HG03342 (cell line): ENCODE measurements around the gene DUSP9.
"Not testable (repeated sequence)": the region's sequence is repeated elsewhere in the genome, so short reads cannot be mapped to it uniquely, and the experiment has no call there.

Source experiments
- ATAC-seq: cut with Tn5 transposase; IDR thresholded peaks from one replicate; pipeline ENCODE4 v1.9.1; 2021; ENCODE audit warnings: mild to moderate bottlenecking, moderate library complexity; ENCODE audit not compliant: unreplicated experiment

DUSP9 gene, protein sequence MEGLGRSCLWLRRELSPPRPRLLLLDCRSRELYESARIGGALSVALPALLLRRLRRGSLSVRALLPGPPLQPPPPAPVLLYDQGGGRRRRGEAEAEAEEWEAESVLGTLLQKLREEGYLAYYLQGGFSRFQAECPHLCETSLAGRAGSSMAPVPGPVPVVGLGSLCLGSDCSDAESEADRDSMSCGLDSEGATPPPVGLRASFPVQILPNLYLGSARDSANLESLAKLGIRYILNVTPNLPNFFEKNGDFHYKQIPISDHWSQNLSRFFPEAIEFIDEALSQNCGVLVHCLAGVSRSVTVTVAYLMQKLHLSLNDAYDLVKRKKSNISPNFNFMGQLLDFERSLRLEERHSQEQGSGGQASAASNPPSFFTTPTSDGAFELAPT

DNA sequence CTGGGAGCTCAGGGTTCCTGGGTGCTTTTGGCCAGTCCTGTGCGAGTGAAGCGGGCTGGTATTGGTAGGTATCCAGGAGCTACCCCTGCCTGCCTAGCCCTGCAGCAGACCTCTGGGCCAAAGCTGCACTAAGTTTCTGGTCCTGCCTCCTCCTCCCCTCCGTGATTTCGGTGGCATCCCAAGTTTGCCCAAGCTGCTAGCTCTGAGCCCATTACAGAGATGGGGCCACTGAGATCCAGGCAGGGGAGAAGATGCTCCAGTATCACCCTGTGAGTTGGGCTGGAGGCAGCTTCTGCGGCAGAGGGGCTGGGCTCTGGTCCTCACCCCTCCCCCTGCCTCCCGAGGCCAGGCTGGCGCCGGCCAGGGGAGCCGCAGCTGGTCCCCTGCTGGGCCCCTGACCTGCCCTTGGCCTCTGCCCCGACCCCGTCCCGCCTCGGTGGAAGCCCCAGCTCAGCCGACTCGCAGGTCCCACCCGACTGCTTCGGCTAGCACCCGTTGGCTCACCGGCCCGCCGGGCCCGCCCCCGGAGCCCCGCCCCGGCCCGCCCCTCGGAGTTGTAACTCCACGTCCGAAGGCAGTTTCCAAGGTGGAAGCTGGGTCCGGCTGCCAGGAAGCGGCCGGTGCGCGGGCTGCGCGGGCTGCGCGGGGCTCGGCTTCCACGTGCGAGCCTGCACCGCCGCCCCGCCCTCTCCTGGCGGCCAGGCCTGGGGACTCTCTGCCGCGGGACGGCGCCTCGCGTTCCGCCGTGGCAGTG is at the start of gene DUSP9:
Gene DUSP9, plus strand, starts transcription at position 584 of the 754 bp plus-strand sequence. CDS start 751 bp downstream, outside the sequence.
- no peak for ATAC-seq

DNA sequence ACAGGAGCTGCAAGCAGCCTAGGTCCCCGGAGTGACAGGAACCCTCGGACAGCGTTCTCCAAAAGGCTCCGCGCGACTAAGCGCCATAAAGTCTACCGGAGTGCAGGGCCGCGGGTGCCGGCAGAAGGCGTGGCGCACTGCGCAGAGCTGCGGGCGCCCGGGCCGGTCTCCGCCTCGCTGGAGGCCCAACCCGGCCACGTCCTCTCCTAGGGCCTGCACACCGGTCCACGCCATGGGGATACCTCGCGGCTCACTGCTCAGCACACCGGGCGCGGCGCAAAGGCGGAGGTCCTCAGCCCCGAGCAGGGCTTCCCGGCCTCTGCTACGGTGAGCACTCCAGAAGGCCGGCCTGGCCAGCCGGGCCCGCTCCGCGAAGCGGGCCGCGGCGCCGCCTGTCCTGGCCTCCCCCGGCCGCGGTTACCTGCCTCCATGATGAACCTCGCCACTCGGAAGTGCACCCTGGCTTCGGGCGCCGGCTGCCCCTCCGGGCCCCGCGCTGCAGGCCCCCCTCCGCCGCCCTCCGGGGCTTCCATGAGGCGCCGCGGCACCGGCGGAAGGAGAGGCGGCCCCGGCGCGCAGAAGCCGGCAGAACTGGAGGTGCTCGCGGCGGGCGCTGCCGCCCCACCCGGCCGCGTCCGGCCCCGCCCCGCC is 48.3 kb upstream of the DUSP9 start, which contains the start of gene CCNQ:
Gene CCNQ, minus strand, starts transcription at position 599 of the 651 bp plus-strand sequence. Its CDS starts 66 bp downstream, at position 533.
- peak; percentile 28 for ATAC-seq

DNA sequence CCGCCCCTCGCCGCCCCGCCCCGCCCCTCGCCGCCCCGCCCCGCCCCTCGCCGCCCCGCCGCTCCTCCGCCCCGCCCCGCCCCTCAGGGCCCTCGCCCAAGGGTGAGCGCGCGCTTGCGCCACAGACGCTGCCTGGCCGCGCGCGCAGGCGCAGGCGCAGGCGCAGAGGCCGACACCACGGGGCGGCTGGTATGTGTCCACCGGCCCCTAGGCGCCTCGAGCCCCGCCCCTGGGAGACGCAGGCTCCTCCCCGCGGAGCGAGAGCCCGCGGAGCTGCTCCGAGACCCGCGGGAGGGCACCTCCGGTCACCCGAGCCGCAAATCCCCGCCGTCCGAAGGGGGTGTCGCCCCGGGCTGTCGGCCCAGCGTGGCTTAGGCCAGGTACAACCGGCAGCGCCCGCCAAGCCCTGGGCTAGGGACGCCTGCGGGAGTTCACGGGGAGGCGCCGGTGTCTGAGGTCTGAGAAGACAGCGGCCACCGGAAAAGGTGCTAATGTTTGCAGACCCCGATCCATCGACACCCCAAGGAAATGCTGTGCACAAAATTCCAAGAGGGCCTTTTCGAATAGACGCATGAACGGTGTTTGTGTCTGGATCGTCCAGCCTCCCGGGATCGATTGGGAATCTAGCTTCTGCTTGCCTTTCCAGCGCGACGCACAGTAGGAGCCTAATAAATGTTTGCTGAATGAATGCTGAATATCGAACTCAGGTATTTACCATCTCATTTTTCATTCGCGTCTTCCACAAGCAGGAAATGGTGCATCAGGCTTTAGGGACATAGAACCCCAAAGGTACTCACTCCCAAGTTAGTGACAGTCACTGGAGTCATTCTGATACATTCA is 47.6 kb upstream of the DUSP9 start:
- ATAC-seq: peak; percentile 82

DNA sequence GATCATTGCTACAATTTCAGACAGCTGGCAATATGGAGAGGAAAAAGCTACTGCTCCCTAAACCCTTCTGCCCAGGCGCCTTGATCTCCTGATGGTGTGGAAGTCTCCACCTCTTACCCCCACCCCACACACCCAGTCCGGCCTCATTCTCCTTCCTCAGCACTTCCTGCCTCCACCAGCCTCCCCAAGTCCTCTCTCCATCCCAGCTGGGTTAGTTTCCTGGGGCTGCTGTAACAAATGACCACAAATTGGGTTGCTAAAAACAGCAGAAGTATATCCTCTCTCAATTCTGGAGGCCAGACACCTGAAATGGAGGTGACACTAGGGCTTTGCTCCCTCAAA is 47.0 kb upstream of the DUSP9 start:
- no peak for ATAC-seq

DNA sequence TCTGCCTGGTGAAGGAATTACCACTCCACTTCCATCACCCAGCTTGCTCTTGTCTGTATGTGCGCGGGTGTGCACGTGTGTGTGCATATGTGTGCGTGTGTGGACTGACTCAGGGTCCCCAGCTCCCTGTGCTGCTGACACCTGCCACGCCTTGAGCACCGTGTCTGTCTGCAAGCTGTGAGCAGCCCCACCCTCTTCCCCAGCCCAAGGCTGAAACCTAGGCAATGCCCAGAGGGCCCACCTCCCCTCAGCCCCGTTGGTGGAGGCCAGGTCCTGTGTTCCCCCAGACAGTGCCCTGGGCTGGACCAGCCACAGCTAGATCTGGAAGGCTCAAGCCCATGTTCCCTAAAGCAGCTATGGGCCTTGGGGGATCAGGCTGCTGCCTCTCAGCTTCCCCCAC is 46.1 kb upstream of the DUSP9 start:
- ATAC-seq: no peak

DNA sequence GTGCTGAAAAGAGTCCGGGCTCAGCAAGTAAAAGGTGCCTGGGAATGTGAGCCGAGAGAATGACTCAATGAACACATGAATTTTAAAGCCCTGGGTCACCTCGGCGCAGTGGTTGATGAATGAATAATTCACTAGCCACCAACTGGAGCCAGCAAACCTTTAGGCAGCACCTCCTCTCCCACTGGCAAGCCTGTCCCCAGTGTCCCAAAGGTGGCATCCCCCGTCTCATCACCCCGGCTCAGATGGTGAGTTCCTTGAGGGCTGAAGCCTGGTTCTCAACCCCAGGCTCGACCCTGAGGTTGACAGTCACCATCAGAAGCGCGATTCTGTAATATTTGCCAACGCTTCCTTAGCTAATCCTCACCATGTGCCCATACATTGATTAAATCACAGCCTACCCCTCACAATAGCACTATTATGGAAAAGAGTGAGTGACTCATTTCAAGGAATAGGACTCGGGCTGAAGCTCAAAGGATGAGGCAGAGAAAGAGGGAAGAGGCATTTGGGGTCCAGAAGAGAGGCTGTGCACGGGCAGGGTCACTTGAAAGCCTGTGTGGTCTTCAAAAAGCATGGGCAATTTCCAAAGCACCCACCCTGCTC is 45.4 kb upstream of the DUSP9 start:
- ATAC-seq: no peak

DNA sequence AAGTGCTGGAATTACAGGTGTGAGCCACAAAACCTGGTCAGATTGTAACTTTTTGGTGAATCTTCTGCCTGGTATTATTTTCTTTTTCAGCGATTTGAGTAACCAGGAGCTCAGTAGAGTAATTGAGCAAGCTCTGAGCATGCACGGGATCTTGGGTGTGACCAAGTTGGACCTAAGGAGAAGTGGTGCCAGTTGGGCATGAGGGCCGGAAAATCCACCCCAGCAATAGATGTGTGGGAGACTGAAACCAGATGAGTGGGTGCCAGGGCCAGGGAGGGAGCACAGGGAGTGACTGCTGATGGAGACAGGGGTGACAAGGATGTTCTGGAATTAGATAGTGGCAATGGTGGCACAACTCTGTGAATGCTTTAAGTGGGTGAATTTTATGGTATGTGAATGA is 44.4 kb upstream of the DUSP9 start:
- no peak for ATAC-seq

DNA sequence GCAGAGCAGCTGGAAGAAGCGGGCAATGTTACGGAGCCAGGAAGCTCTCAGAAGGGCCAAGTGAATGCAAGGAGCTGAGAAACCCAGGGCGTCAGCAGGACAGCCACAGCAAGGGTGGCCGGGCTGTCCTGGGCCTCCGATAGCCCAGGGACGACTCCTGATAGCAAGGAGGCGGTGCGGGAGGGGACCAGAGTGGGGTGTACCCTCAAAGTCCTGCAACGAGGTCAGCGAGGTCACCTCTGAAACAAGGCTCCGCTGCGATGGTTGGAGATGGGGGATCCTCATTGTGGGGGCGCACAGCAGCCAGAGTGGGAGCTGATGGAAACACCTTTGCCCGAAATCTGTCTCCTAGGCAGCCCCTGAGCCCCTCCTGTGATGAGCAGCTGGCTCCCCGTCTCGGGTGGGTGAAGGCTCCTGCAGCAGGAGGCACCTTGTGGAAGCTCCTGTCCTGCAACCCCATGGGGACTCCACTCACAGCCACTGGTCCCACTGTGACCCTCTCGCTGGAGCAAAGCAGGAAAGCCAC is 43.8 kb upstream of the DUSP9 start:
- no peak for ATAC-seq

DNA sequence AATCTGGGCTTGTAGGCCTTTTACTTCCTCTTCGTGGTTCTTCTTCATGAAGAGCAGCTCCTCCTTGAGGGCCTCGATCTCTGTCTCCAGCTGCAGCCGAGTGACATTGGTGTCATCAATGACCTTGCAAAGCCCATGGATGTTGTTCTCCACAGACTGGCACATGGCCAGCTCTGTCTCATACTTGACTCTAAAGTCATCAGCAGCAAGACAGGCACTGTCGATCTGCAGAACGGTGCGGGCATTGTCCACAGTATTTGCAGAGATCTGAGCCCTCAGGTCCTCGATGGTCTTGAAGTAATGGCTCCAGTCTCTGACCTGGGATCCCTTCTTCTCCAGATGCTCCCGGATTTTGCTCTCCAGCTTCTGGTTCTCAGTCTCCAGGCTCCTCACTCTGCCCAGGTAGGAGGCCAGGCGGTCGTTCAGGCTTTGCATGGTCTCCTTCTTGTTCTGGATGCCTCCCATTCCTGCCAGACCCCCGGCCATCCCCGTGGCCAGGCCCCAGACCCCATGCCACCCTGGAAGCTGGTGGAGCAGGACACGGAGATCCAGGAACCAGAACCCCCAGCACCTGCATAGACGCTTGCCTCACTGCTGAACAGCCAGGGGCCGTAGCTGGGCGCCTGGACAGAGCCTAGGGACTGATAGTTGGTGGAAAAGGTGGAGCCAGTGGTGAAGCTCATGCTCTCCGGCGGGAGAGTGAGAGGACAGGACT is 42.2 kb upstream of the DUSP9 start:
- not testable (repeated sequence) for ATAC-seq

DNA sequence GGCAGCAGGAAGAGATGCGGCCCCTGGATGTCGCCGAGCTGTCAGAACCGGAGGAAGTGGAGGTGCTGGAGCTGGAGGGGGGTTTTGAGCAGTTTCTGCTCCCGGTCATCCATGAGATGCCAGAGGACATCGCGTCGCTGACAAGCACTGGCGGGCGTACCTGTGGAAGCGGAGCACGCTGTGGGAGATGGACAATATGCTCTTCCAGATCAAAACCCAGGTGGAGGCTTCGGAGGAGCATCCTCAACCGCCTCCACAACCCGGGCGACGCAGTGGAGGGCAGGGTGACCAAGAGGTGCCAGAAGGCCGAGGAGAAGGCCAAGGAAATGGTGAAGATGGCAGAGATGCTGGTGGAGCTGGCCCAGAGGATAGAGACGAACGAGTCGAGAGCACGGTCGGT is 40.5 kb upstream of the DUSP9 start:
- no peak for ATAC-seq

DNA sequence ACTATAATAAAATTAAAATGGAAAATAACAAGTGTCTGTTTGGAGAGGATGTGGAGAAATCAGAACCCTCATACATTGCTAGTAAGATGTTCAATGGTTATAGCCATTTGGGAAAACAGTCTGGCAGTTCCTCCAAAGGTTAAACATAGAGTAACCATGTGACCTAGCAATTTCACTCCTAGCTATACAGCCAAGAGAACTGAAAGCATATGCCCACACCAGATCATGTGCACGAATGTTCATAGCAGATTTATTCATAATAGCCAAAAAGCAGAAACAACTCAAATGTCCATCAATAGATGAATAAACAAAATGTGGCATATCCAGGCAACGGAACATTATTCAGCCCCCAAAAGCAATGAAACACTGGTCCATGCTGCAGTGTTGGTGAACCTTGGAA is 38.6 kb upstream of the DUSP9 start:
- ATAC-seq: no peak

DNA sequence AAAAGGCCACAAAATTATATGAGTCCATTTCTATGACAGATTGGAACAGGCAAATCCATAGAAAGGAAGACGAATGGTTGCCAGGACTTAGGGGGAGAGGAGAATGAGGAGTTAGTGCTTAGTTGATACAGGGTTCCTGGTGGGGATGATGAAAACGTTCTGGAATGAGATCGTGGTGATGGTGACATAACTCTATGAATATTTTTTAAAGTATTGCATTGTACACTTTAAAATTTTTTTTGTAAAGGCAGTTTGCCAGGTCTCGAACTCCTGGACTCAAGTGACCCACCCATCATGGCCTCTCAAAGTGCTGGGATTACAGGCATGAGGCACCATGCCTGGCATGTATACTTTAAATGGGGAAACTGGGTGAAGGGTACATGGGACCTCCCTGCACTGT is 38.2 kb upstream of the DUSP9 start:
- ATAC-seq: no peak

DNA sequence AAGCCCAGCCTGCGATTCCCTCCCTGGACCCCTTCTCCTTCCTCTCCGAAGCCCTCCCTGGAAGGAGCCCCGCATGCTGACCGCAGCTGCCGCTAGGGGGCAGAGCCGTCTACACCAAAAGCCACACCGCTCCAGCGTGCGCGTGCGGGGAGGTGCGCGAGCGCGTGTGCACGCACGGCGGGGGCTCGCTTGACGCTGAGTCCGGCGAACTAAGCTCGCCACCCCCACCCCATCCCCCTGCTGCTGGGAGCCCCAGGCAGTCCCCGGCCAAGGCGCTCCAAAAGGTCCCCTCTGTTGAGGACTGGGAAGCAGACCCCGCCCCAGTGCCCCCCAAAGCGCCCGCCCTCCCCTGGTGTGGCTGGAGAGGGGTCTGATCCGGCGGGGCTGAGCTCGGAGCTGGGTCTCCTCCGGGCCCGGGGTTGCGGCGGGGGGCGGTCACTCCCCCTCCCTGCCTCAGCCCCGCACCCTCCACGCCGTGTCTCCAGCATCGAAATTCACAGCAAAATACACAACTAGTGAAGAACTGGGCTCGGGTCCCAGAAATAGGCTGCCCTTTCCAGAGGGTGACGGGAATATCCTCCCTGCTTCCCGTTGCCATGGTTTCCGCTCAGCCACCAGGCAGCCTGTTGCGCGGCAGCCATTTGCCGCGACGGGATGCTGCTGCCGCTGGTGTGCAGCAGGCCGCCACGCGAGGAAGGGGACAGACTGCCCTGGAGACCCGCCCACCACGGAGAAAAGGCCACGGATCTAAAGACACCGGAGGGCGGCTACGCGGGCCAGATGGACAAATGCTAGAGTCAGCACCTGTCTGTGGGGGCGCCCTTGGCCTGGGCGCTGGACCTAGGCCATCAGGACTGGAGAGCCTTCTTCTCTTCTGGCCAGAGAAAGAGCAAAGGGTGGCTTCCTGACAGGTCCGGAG is 36.8 kb upstream of the DUSP9 start:
- peak; percentile 72 for ATAC-seq

DNA sequence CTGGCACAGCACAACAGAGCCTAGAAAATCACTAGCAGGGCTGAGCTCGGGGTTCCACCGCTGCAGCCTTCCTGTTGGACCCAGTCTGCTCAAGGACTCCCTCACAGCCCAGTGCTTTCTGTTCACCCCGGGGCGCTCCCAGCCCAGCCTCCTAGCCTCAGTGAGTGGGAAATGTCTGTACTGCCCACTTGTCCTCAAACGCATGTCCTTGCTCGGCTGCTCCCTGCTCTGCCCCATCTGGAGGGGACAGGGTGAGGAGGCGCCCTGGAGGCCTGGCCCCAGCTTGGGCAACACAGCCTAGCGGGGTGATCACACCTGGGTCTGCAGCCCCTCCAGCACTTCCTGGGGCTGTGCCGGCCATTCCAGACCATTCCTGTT is 36.2 kb upstream of the DUSP9 start:
- no peak for ATAC-seq

DNA sequence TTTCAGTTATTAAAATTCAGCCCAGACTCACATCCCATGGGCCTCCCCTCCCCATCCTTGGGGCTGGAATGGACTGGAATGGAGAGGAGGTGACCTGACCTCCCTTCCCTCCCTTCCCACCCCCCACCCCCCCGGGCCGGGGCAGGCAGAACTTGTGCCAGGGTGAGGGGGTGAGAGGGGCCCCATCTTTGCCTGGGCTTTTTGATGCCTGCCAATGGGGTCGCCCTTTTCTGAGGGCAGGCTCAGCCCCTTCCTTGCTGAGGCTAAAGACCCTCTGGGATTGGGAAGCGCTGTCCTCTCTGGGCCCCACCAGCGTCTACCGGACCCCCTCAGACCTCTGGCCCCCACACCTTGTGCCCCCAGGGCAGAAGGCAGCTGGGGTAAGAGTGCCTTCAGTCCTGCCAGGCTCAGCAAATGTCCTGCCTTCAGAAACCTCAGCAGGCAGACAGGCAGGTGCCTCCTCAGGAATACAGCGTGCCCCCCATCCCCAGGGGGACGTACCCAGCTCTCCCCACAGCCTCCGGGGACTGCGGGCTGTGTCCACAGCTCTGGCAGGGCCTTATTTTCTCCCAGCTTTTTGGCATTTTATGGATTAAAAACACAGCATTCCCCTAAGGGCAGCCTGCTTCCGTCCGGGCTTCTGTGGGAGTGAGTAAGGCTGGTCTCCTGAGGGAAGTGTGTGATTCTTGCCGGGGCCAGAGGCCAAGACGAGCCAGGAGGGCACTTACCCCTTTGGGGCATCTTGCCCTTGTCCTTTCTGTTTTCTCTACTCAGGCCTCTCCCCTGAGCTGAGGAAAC is 35.5 kb upstream of the DUSP9 start:
- no peak for ATAC-seq

DNA sequence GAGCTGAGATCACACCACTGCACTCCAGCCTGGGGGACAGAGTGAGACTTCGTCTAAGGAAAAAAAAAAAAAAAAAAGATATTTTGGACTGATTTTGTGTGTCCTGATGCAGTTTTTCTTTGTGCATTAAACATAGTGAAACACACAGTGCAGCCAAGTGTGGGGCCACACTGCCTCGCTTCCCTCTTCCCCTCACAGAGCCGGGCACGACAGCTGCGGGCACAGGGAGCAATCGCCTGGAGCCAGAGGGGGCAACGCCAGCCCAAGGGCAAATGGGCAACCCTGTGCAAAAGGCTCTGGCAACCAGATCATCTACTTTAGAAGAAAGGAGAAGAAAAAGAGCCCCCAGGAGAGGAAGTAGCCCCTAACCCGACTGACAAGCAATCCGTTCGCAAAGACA is 34.6 kb upstream of the DUSP9 start:
- no peak for ATAC-seq

DNA sequence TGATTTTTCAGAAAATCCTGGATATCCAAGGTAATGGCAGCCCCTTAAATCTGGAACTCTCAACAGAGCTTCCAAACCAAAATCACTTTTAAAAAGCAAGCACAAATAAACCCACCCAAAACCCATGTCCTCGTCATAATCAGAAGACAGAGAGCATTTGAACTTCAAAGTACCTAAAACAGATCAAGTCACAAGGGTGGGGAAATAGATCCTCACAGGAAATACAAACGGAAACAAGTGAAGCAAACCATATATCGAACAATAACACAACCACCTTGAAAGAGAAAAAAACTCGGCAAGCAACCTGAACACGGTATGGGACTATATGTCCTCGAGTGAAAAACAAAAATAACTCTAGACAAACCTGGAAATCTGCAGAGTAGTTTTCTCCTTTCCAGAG is 32.2 kb upstream of the DUSP9 start:
- ATAC-seq: no peak

DNA sequence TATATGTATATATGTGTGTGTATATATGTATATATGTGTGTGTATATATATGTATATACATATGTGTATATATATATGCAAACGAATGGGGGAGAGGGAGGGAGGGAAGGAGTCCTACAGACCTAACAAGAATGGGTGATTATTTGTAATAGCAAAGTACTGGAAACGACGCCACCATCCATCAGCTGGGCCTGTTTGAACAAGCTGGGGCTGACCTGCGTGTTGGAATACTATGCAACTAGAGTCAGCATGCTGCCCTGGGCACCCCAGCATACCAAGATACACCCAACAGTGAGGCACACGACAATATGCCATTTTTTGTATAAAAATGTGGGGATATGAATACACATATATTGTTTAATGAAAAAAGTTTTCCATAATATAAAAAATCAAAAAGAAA is 26.4 kb upstream of the DUSP9 start:
- no peak for ATAC-seq
